Type B pancreatic cell (in vitro differentiated cells): ENCODE results near the gene YEATS2. TPM values are rescaled to one million over a fixed set of nuclear protein-coding genes. Genes with fewer than 3 reads are reported as not detected.

Experiments used
- DNase-seq: peaks from one replicate; pipeline ENCODE4 v3.0.0; 2021; ENCODE audit warnings: mixed read lengths; ENCODE audit not compliant: unreplicated experiment; ENCODE audit errors: extremely low spot score
- H3K27ac Mint-ChIP-seq: 2 replicates; pipeline ENCODE4 v1.8.0; 2021; ENCODE audit warnings: mild to moderate bottlenecking, mixed read lengths
- H3K27me3 Mint-ChIP-seq: 2 replicates; pipeline ENCODE4 v1.8.0; 2021; ENCODE audit warnings: mixed read lengths
- H3K36me3 Mint-ChIP-seq: 2 replicates; pipeline ENCODE4 v1.8.0; 2021; ENCODE audit warnings: mixed read lengths
- H3K4me1 Mint-ChIP-seq: one replicate; pipeline ENCODE4 v1.8.0; 2021; ENCODE audit warnings: mixed read lengths; ENCODE audit not compliant: unreplicated experiment
- H3K4me3 Mint-ChIP-seq: 2 replicates; pipeline ENCODE4 v1.8.0; 2021; ENCODE audit warnings: mild to moderate bottlenecking, mixed read lengths
- H3K9me3 Mint-ChIP-seq: 2 replicates; pipeline ENCODE4 v1.8.0; 2021; ENCODE audit warnings: mixed read lengths
- CTCF ChIP-seq: fragments of 200-600 bp; sonication (generic); conservative IDR thresholded peaks from 2 replicates; pipeline ENCODE4 v1.5.0; 2021; ENCODE audit warnings: antibody characterized with exemption, mild to moderate bottlenecking
- total RNA-seq: library from RNA; stranded (reverse); gene quantifications from 2 replicates; pipeline ENCODE4 v1.2.1, GENCODE V29; 2021; ENCODE audit warnings: low replicate concordance

Gene YEATS2
- total RNA-seq, 1 donor from 2014 or later: 52.5 TPM

DNA sequence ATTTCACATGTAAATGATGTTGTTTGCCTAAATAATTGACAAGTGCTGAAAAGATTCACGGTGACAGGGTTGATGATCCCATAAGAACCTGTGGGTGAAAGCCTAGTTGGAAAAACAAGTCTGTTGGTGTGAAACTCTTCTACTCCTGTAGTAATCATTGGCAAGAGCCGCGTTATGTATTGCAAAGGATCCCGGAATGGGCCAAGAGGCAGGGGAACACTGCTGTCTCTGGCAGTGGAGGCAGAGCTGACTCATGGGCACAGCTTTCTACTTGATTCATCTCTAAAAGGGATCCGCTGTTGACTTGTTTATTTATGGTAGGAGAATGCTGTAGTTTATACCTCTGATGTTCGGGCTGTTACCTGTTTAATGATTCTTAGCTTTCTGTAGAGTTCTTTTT is 64.7 kb downstream of the YEATS2 start:
- H3K27me3 Mint-ChIP-seq: no peaks in the 10 kb centered on the region
- H3K27ac Mint-ChIP-seq: no peak overlapping the region
- no peak for DNase-seq
- H3K9me3 Mint-ChIP-seq: no peaks in the 10 kb centered on the region
- no peak for TF ChIP-seq CTCF
- H3K36me3 Mint-ChIP-seq: peaks cover 23% of the 10 kb centered on the region
- no peak overlapping the region for H3K4me3 Mint-ChIP-seq
- H3K4me1 Mint-ChIP-seq: peaks cover 7% of the 10 kb centered on the region

GRCh38 chr3:183764847-183765731 is 67.5 kb downstream of the YEATS2 start:
- H3K36me3 Mint-ChIP-seq: peaks cover 13% of the 10 kb centered on the region
- H3K9me3 Mint-ChIP-seq: no peaks in the 10 kb centered on the region
- no peaks in the 10 kb centered on the region for H3K27me3 Mint-ChIP-seq
- H3K4me1 Mint-ChIP-seq: peaks cover 7% of the 10 kb centered on the region
- no peak for DNase-seq
- H3K4me3 Mint-ChIP-seq: no peak overlapping the region
- TF ChIP-seq CTCF: no peak
- H3K27ac Mint-ChIP-seq: peak overlapping the region; percentile 20

DNA sequence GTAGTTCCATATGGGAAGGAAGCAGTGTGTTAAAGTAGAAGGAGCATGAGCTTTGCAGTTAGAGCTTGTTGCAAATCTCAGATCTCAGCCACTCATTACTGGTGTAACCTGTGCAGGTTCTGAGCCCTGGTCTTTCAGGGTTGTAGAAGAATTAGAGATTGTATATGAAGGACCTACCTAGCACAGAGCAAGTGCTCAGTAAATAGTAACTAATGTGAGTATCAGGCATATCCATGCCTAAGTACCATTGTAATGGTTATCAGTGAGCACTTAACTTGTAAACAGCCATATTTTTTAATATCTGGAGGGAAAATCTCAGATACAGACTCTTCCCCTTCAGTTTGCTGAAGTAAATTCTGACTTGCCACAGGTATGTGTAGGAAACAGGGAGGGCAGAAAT is 68.5 kb downstream of the YEATS2 start:
- DNase-seq: no peak
- peak overlapping the region; percentile 3 for H3K27ac Mint-ChIP-seq

DNA sequence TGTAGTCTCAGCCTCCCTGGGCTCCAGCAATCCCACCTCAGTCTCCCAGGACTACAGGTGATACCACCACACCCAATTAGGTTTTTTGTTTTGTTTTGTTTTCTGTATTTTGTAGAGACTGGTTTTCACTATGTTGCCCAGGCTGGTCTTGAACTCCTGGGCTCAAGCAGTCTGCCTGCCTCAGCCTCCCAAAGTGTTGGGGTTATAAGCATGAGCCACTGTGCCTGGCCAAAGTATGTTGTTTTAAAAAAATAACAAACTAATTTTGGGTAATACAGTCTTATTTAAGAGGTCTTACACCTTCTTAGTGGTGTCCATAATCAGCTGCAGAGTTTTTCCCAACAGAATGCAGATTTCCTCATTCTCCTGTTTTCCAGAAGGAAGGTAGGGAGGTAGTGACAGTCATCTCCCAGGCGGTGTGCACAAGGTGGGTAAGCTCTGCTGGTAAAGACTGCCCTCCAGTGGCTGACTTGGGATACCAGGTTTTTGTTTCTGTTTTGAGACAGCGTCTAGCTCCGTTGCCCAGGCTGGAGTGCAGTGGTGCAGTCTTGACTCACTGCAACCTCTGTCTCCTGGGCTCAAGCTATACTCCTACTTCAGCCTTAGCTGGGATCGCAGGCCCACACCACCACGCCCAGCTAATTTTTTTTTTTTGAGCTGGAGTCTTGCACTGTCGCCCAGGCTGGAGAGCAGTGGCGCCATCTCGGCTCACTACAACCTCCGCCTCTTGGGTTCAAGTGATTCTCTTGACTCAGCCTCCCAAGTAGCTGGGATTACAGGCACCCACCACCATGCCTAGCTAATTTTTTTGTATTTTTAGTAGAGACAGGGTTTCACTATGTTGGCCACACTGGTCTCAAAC is 69.4 kb downstream of the YEATS2 start:
- peak; percentile 77 for DNase-seq
- Mint-ChIP-seq H3K36me3 (peaks cover 14% of the 10 kb centered on the region), H3K27ac (no peak overlapping the region)

More for the DNA sequence above, 68.5 kb downstream of the YEATS2 start:
- H3K4me1 Mint-ChIP-seq: peaks cover 7% of the 10 kb centered on the region
- TF ChIP-seq CTCF: no peak
- peaks cover 16% of the 10 kb centered on the region for H3K36me3 Mint-ChIP-seq
- no peaks in the 10 kb centered on the region for H3K9me3 Mint-ChIP-seq
- H3K4me3 Mint-ChIP-seq: no peak overlapping the region
- no peaks in the 10 kb centered on the region for H3K27me3 Mint-ChIP-seq

More for the DNA sequence above, 69.4 kb downstream of the YEATS2 start:
- Mint-ChIP-seq H3K9me3 (no peaks in the 10 kb centered on the region), H3K4me1 (peaks cover 7% of the 10 kb centered on the region), H3K27me3 (no peaks in the 10 kb centered on the region), H3K4me3 (no peak overlapping the region)
- peak; percentile 87 for TF ChIP-seq CTCF
